ENCODE measurements around the gene ZACN. TPM values are rescaled to one million over a fixed set of nuclear protein-coding genes. Genes with fewer than 3 reads are reported as not detected.

ZACN gene
- total RNA-seq, 4 donors from 2014 or later = 0.13 TPM; not detected in 3

- Histone ChIP-seq H3K4me1 (no peaks in the 10 kb centered on the region), H3K9me3 (no peaks in the 10 kb centered on the region), H3K36me3 (peaks cover 69 to 100% (median 98%) of the 10 kb centered on the region in 4 donors), H3K4me3 (no peak overlapping the region), H3K27ac (replicated peaks in 1 of 4) (no peak overlapping the region), H3K27me3 (no peaks in the 10 kb centered on the region)
- no peak for TF ChIP-seq POLR2A (IDR thresholded peaks at IDR 0.05; ENCODE audit: low read depth)
- TF ChIP-seq CTCF (IDR thresholded peaks at IDR 0.05) = no peak
- no peak for TF ChIP-seq POLR2AphosphoS5 (IDR thresholded peaks at IDR 0.05)
- TF ChIP-seq EP300 (IDR thresholded peaks at IDR 0.05) = no peak
- no peak for DNase-seq (ENCODE audit: extremely low spot score)
- intact Hi-C loops (cut with DNase I) = no loop called here
- 85% methylated on average over 10 of the region's 11 CpGs for WGBS
These were observed 8.5 kb downstream of the ZACN start for GRCh38 chr17:76087531-76087930.

- 82% methylated on average over 22 of the region's 25 CpGs for WGBS
- Histone ChIP-seq H3K9me3 (no peaks in the 10 kb centered on the region), H3K27me3 (no peaks in the 10 kb centered on the region), H3K36me3 (peaks cover 72 to 100% (median 98%) of the 10 kb centered on the region in 4 donors), H3K4me3 (no peak overlapping the region), H3K4me1 (no peaks in the 10 kb centered on the region), H3K27ac (replicated peaks in 1 of 4) (no peak overlapping the region)
- no peak for TF ChIP-seq POLR2A (IDR thresholded peaks at IDR 0.05; ENCODE audit: low read depth)
- no peak for TF ChIP-seq EP300 (IDR thresholded peaks at IDR 0.05)
- TF ChIP-seq CTCF (IDR thresholded peaks at IDR 0.05) = no peak
- TF ChIP-seq POLR2AphosphoS5 (IDR thresholded peaks at IDR 0.05) = no peak
- intact Hi-C loops (cut with DNase I) = no loop called here
- no peak for DNase-seq (ENCODE audit: extremely low spot score)
These were observed 9.3 kb downstream of the ZACN start for GRCh38 chr17:76088041-76088867.

- Histone ChIP-seq H3K27me3 (no peaks in the 10 kb centered on the region), H3K9me3 (no peaks in the 10 kb centered on the region), H3K4me3 (no peak overlapping the region), H3K4me1 (no peaks in the 10 kb centered on the region), H3K27ac (replicated peaks in 1 of 4) (no peak overlapping the region), H3K36me3 (peaks cover 72 to 100% (median 98%) of the 10 kb centered on the region in 4 donors)
- WGBS = 87% methylated on average over 22 of the region's 25 CpGs
- intact Hi-C loops (cut with DNase I) = no loop called here
- no peak for DNase-seq (ENCODE audit: extremely low spot score)
- TF ChIP-seq POLR2AphosphoS5 (IDR thresholded peaks at IDR 0.05) (no peak), EP300 (IDR thresholded peaks at IDR 0.05) (no peak), POLR2A (IDR thresholded peaks at IDR 0.05; ENCODE audit: low read depth) (no peak), CTCF (IDR thresholded peaks at IDR 0.05) (no peak)
These were observed 10.0 kb downstream of the ZACN start for GRCh38 chr17:76088868-76089576.

GRCh38 chr17:76089680-76090516 lies 10.9 kb downstream of the ZACN start:
- Histone ChIP-seq H3K36me3 (peaks cover 69 to 100% (median 98%) of the 10 kb centered on the region in 4 donors), H3K4me1 (no peaks in the 10 kb centered on the region), H3K9me3 (no peaks in the 10 kb centered on the region), H3K27me3 (no peaks in the 10 kb centered on the region), H3K27ac (replicated peaks in 1 of 4) (no peak overlapping the region), H3K4me3 (no peak overlapping the region)
- 73% methylated on average over 13 of the region's 32 CpGs for WGBS
- intact Hi-C loops (cut with DNase I) = no loop called here
- DNase-seq (ENCODE audit: extremely low spot score) = no peak
- no peak for TF ChIP-seq POLR2AphosphoS5 (IDR thresholded peaks at IDR 0.05)
- no peak for TF ChIP-seq CTCF (IDR thresholded peaks at IDR 0.05)
- no peak for TF ChIP-seq EP300 (IDR thresholded peaks at IDR 0.05)
- no peak for TF ChIP-seq POLR2A (IDR thresholded peaks at IDR 0.05; ENCODE audit: low read depth)
